Activated naive CD4-positive, alpha-beta T cell treated with anti-CD3 and anti-CD28 coated beads, Interleukin-2, amount 50 U/mL, for 24 hours (primary cell): ENCODE measurements around the gene SERPINA4.

Experiments
- H3K27ac Mint-ChIP-seq: one replicate; pipeline ENCODE4 v1.8.0; 2021; ENCODE audit warnings: mild to moderate bottlenecking, mixed read lengths
- H3K27me3 Mint-ChIP-seq: one replicate; pipeline ENCODE4 v1.8.0; 2021; ENCODE audit warnings: mixed read lengths
- H3K36me3 Mint-ChIP-seq: one replicate; pipeline ENCODE4 v1.8.0; 2021; ENCODE audit warnings: mixed read lengths
- H3K4me1 Mint-ChIP-seq: one replicate; pipeline ENCODE4 v1.8.0; 2021; ENCODE audit warnings: mixed read lengths
- H3K4me3 Mint-ChIP-seq: one replicate; pipeline ENCODE4 v1.8.0; 2021; ENCODE audit warnings: mild to moderate bottlenecking, mixed read lengths
- H3K9me3 Mint-ChIP-seq: one replicate; pipeline ENCODE4 v1.8.0; 2021; ENCODE audit warnings: mixed read lengths

Gene SERPINA4

GRCh38 chr14:94548999-94549985 lies 11.9 kb upstream of the SERPINA4 start:
- no peaks in the 10 kb centered on the region for H3K9me3 Mint-ChIP-seq

GRCh38 chr14:94550041-94550440 lies 11.2 kb upstream of the SERPINA4 start:
- Mint-ChIP-seq H3K27me3 (peaks cover 21% of the 10 kb centered on the region), H3K4me3 (no peak overlapping the region), H3K4me1 (no peaks in the 10 kb centered on the region), H3K36me3 (no peaks in the 10 kb centered on the region), H3K9me3 (no peaks in the 10 kb centered on the region), H3K27ac (no peak overlapping the region)

More at GRCh38 chr14:94548999-94549985, 11.9 kb upstream of the SERPINA4 start:
- no peaks in the 10 kb centered on the region for H3K4me1 Mint-ChIP-seq
- no peaks in the 10 kb centered on the region for H3K36me3 Mint-ChIP-seq
- H3K4me3 Mint-ChIP-seq = no peak overlapping the region
- peaks cover 17% of the 10 kb centered on the region for H3K27me3 Mint-ChIP-seq
- H3K27ac Mint-ChIP-seq = no peak overlapping the region

GRCh38 chr14:94555991-94556390 lies 5.3 kb upstream of the SERPINA4 start:
- Mint-ChIP-seq H3K9me3 (no peaks in the 10 kb centered on the region), H3K4me1 (no peaks in the 10 kb centered on the region), H3K36me3 (no peaks in the 10 kb centered on the region), H3K4me3 (no peak overlapping the region), H3K27me3 (peaks cover 31% of the 10 kb centered on the region), H3K27ac (no peak overlapping the region)

GRCh38 chr14:94557327-94557726 lies 3.9 kb upstream of the SERPINA4 start:
- Mint-ChIP-seq H3K9me3 (no peaks in the 10 kb centered on the region), H3K4me1 (no peaks in the 10 kb centered on the region), H3K27ac (no peak overlapping the region), H3K27me3 (peaks cover 26% of the 10 kb centered on the region), H3K36me3 (no peaks in the 10 kb centered on the region), H3K4me3 (no peak overlapping the region)

GRCh38 chr14:94558842-94559241 lies 2.4 kb upstream of the SERPINA4 start:
- H3K27me3 Mint-ChIP-seq = peaks cover 17% of the 10 kb centered on the region

GRCh38 chr14:94559638-94560290 lies 1.5 kb upstream of the SERPINA4 start:
- Mint-ChIP-seq H3K4me1 (no peaks in the 10 kb centered on the region), H3K36me3 (no peaks in the 10 kb centered on the region), H3K9me3 (no peaks in the 10 kb centered on the region), H3K27ac (no peak overlapping the region), H3K27me3 (peaks cover 13% of the 10 kb centered on the region), H3K4me3 (no peak overlapping the region)

More at GRCh38 chr14:94558842-94559241, 2.4 kb upstream of the SERPINA4 start:
- H3K4me1 Mint-ChIP-seq = no peaks in the 10 kb centered on the region
- no peak overlapping the region for H3K4me3 Mint-ChIP-seq
- no peaks in the 10 kb centered on the region for H3K9me3 Mint-ChIP-seq
- H3K36me3 Mint-ChIP-seq = no peaks in the 10 kb centered on the region
- no peak overlapping the region for H3K27ac Mint-ChIP-seq

GRCh38 chr14:94560291-94560665 lies 964 bp upstream of the SERPINA4 start:
- Mint-ChIP-seq H3K27ac (no peak overlapping the region), H3K9me3 (no peaks in the 10 kb centered on the region), H3K4me3 (no peak overlapping the region), H3K27me3 (peaks cover 12% of the 10 kb centered on the region), H3K4me1 (no peaks in the 10 kb centered on the region), H3K36me3 (no peaks in the 10 kb centered on the region)

- peaks cover 10% of the 10 kb centered on the region for H3K27me3 Mint-ChIP-seq
- no peaks in the 10 kb centered on the region for H3K9me3 Mint-ChIP-seq
- H3K27ac Mint-ChIP-seq = no peak overlapping the region
- H3K36me3 Mint-ChIP-seq = no peaks in the 10 kb centered on the region
- no peak overlapping the region for H3K4me3 Mint-ChIP-seq
- no peaks in the 10 kb centered on the region for H3K4me1 Mint-ChIP-seq
Measured at GRCh38 chr14:94561656-94562010, 391 bp downstream of the SERPINA4 start.

- Mint-ChIP-seq H3K27me3 (peaks cover 8% of the 10 kb centered on the region), H3K36me3 (no peaks in the 10 kb centered on the region), H3K4me3 (no peak overlapping the region), H3K9me3 (no peaks in the 10 kb centered on the region), H3K4me1 (no peaks in the 10 kb centered on the region), H3K27ac (no peak overlapping the region)
Measured at GRCh38 chr14:94562022-94562421, 780 bp downstream of the SERPINA4 start.

- H3K9me3 Mint-ChIP-seq = no peaks in the 10 kb centered on the region
- no peaks in the 10 kb centered on the region for H3K4me1 Mint-ChIP-seq
- H3K27me3 Mint-ChIP-seq = peaks cover 6% of the 10 kb centered on the region
Measured at GRCh38 chr14:94562941-94563883, 2.0 kb downstream of the SERPINA4 start.

GRCh38 chr14:94564381-94564780 lies 3.1 kb downstream of the SERPINA4 start:
- no peaks in the 10 kb centered on the region for H3K36me3 Mint-ChIP-seq
- H3K27me3 Mint-ChIP-seq = peaks cover 2% of the 10 kb centered on the region
- H3K4me3 Mint-ChIP-seq = no peak overlapping the region
- H3K9me3 Mint-ChIP-seq = no peaks in the 10 kb centered on the region
- H3K4me1 Mint-ChIP-seq = no peaks in the 10 kb centered on the region
- no peak overlapping the region for H3K27ac Mint-ChIP-seq

More at GRCh38 chr14:94562941-94563883, 2.0 kb downstream of the SERPINA4 start:
- Mint-ChIP-seq H3K36me3 (no peaks in the 10 kb centered on the region), H3K4me3 (no peak overlapping the region), H3K27ac (no peak overlapping the region)

- no peak overlapping the region for H3K27ac Mint-ChIP-seq
- no peak overlapping the region for H3K4me3 Mint-ChIP-seq
- no peaks in the 10 kb centered on the region for H3K4me1 Mint-ChIP-seq
Measured at GRCh38 chr14:94568186-94568585, 6.9 kb downstream of the SERPINA4 start.

GRCh38 chr14:94569381-94570001 lies 8.2 kb downstream of the SERPINA4 start:
- H3K9me3 Mint-ChIP-seq = no peaks in the 10 kb centered on the region
- H3K27ac Mint-ChIP-seq = no peak overlapping the region
- H3K27me3 Mint-ChIP-seq = no peaks in the 10 kb centered on the region
- H3K4me3 Mint-ChIP-seq = no peak overlapping the region
- no peaks in the 10 kb centered on the region for H3K4me1 Mint-ChIP-seq
- no peaks in the 10 kb centered on the region for H3K36me3 Mint-ChIP-seq

More at GRCh38 chr14:94568186-94568585, 6.9 kb downstream of the SERPINA4 start:
- no peaks in the 10 kb centered on the region for H3K9me3 Mint-ChIP-seq
- H3K27me3 Mint-ChIP-seq = no peaks in the 10 kb centered on the region
- H3K36me3 Mint-ChIP-seq = no peaks in the 10 kb centered on the region

GRCh38 chr14:94570002-94570400 lies 8.8 kb downstream of the SERPINA4 start:
- no peak overlapping the region for H3K27ac Mint-ChIP-seq
- no peaks in the 10 kb centered on the region for H3K9me3 Mint-ChIP-seq
- H3K4me3 Mint-ChIP-seq = no peak overlapping the region
- H3K27me3 Mint-ChIP-seq = no peaks in the 10 kb centered on the region
- H3K4me1 Mint-ChIP-seq = no peaks in the 10 kb centered on the region
- no peaks in the 10 kb centered on the region for H3K36me3 Mint-ChIP-seq

- no peak overlapping the region for H3K27ac Mint-ChIP-seq
- peaks cover 1% of the 10 kb centered on the region for H3K27me3 Mint-ChIP-seq
- no peaks in the 10 kb centered on the region for H3K9me3 Mint-ChIP-seq
- H3K36me3 Mint-ChIP-seq = no peaks in the 10 kb centered on the region
- no peak overlapping the region for H3K4me3 Mint-ChIP-seq
- no peaks in the 10 kb centered on the region for H3K4me1 Mint-ChIP-seq
Measured at GRCh38 chr14:94570440-94570839, 9.2 kb downstream of the SERPINA4 start.
